ENCODE measurements around the gene NANOS2.

The NANOS2 gene

GRCh38 chr19:45913874-45914830 is at the start of gene NANOS2:
TSS of gene NANOS2 (minus strand) at chr19:45914778. CDS start at chr19:45914693, 85 bp downstream.
- DNase-seq: no peak

- DNase-seq: no peak
Observed at GRCh38 chr19:45962021-45962420, 47.4 kb upstream of the NANOS2 start.

DNA sequence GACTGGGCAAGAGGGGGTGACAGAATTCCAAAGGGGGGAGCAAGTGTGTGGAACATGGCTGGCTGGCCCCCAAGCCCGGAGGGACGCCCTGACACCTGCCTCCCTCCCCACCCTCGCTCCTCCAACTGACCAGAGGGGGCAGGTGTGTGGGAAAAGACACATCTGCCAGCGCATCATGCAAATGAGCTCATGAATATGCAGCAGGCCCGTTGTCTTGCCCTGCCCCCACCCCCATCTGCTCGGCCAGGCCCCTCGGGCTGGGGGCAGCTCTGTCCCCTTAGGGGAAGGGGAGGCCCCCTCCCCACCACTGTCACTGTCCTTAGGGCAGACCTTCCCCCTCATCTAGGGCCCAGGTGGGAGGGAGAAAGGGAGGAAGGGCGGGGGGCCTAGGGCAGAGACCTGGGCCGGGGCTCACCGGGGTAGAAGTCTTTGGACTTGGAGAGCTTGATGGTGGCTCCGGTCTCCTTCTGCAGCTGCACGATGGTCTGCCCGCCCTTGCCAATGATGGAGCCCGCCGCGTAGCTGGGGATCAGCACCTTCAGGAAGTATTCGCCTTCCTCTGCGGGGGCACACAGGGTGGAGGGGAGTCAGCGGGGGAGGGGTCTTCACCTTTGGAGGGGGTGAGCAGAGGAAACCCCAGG is 46.1 kb upstream of the NANOS2 start:
- no peak for DNase-seq

- no peak for DNase-seq
Observed at GRCh38 chr19:45959517-45960025, 45.0 kb upstream of the NANOS2 start.

- no peak for DNase-seq
Observed at GRCh38 chr19:45958769-45959516, 44.4 kb upstream of the NANOS2 start.

DNA sequence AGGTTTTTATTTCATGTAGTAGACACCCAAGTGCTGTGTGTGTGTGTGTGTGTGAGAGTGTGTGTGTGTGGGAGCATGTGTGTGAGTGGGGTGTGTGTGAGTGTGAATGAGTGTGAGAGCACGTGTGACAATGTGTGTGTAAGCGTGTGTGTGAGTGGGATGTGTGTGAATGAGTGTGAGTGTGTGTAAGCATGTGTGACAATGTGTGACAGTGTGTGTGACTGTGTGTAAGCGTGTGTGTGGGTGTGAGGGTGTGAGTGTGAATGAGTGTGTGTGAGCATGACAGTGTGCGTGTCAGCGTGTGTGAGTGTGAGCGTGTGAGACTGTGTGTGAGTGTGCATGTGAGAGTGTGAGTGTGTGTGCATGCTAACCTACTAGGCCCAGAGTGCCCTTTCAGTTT is 43.7 kb upstream of the NANOS2 start:
- no peak for DNase-seq

GRCh38 chr19:45955905-45956608 is 41.5 kb upstream of the NANOS2 start:
- no peak for DNase-seq

DNA sequence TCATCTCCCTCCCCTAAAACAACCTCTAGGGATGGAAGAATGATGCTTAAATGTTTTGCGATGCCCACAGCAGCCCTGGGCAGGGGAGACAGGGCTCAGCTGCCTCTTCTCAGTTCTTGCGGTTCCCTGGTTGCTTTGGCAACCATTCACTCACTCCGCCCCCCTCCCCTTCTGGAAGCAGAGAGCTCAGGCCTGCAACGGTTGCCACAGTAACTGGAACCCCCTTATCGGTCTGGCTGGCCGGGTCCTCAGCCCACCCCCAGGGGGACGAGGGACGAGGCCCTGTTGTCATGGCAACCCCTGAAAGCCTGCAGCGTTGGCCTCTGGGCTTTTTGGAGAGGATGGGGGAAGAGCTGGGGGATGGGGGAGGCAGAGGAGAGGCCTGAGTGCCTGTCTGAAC is 39.6 kb upstream of the NANOS2 start:
- DNase-seq: no peak

GRCh38 chr19:45953676-45954075 is 39.1 kb upstream of the NANOS2 start:
- DNase-seq: no peak

- no peak for DNase-seq
Observed at GRCh38 chr19:45952686-45953505, 38.3 kb upstream of the NANOS2 start.

GRCh38 chr19:45952341-45952685 is 37.7 kb upstream of the NANOS2 start:
- no peak for DNase-seq

GRCh38 chr19:45947926-45948325 is 33.3 kb upstream of the NANOS2 start:
- no peak for DNase-seq

GRCh38 chr19:45940515-45940805 is 25.9 kb upstream of the NANOS2 start:
- no peak for DNase-seq

DNA sequence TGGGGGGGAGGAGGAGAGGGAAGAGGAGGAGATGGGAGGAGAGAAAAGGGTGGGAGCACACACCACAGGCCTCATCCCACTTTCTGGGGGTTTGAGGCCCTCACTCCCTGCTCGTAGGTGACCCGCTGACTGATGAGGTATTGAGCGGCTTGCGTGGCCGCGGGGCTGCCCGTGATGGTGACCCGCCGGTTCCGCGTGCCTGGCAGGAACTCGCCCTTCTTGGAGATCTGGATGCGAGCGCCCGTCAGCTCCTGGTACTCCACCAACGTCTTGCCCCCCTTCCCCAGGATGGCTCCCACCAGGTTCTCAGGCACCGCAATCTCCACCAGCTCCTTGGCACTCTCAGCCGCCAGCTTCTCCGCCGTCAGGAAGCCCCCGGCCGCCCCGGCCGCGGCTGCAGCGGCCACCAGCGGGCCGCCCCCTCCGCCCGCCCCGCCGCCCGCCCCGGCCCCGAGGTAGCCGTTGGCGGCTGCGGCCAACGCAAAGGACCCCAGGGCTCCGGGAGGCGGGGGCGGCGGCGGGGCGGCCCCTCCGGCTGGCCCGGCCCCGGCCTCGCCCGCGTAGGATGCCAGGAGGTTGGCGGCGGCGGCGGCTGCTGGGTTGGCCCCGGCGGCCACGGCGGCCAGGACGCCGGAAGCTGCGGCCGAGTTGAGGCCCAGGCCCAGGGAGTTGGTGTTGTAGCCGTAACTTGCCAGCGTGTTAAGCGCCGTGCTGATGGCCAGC is 25.4 kb upstream of the NANOS2 start:
- DNase-seq: no peak

- DNase-seq: no peak
Observed at GRCh38 chr19:45938733-45939319, 24.2 kb upstream of the NANOS2 start.

DNA sequence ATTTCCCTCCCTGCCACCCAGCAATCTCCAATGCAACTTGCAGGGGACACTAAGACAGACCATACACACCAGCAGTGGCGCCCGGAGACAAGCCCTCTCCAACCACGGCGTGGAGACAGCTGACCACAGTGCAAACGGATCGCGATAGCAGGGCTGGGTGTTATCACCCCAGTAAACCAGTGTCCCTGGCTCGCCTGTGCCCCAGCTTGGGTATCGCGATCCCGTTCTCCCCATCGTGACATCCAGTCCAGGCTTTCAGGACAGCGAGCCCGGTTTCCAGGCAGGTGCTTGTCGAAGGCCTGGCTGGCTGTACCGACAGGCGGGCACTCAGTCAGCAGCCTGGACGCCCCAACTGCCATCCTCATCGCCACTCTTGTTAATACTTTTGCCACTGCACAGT is 20.7 kb upstream of the NANOS2 start:
- DNase-seq: no peak

GRCh38 chr19:45934551-45935230 is 20.1 kb upstream of the NANOS2 start:
- no peak for DNase-seq

DNA sequence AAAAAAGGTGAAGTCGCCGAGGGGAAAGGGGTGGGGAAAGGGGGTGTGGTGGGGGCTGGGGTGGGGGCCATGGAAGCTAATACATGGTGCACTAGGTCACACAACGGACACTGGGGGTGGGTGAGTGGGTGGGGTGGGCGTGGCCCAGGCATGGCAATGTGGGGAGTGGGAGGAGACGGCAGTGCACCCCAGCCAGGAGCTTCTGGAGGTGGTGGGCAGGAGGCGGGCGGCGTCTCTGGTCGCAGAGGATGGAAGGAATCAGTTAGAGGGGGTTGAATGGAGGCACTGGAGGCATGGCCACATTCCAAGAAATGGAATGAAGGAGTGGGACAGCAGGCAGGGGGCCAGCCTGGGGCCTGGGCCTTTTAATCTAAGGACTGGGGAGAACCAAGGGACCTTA is 19.2 kb upstream of the NANOS2 start:
- no peak for DNase-seq

- no peak for DNase-seq
Observed at GRCh38 chr19:45931055-45931454, 16.5 kb upstream of the NANOS2 start.

DNA sequence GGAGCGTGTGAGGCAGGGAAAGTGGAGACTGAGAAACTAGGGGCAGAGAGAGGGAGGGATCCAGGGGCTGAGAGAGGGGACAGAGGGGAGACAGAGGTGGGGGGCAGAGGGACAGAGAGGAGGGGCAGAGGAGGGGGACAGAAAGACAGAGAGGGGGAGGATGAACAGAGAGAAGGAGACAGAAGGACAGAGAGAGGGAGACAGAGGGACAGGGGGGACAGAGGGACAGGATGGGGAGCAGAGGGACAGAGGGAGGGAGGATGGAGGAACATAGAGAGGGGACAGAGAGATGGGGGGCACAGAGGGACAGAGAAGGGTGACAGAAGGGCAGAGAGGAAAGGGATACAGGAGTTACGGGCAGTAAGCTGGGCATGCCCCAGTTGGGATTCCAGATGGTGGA is 14.7 kb upstream of the NANOS2 start:
- DNase-seq: no peak

Data from cortex of kidney (tissue), 1 donor.